ENCODE measurements around the gene CBLN3. TPM values are rescaled to one million over a fixed set of nuclear protein-coding genes. Genes with fewer than 3 reads are reported as not detected.

Gene CBLN3
- total and polyA plus RNA-seq, 2 of the 4 experiments (the other 2 are of a cell fraction): 0.72 to 4.5 TPM

DNA sequence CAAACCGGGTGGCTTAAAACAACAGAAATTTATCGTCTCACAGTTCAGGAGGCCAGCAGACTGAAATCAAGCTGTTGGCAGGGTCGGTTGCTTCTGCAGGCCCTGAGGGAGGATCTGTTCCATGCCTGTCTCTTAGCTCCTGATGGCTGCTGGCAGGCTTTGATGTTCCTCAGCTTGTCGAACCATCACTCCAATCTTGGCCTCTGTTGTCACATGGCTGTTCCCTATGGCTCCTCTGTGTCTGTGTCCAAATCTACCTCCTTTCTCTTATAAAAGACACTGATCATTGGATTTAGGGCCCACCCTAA lies 47.5 kb downstream of the CBLN3 start:
- POLR2A ChIA-PET (ENCODE audit: unreplicated experiment): no interaction called here
- 35% methylated on average over 2 of the region's 4 CpGs; no CpG with 5 or more reads in 1 of the 2 experiments for WGBS, 2 experiments (ENCODE audit: extremely low coverage in 2 of 2, insufficient read length in 1 of 2)

More for the DNA sequence above, 47.5 kb downstream of the CBLN3 start:
- no peak overlapping the region for H3K4ac ChIP-seq (ENCODE audit: low read depth, low read length)
- H2AK9ac ChIP-seq (replicated peaks; ENCODE audit: low read depth, low read length, poor library complexity): no peak overlapping the region
- dilution Hi-C loops (cut with HindIII; ENCODE audit: low sequenced_read_pairs, unreplicated experiment): no loop called here
- H3K56ac ChIP-seq (ENCODE audit: extremely low read depth, insufficient read depth, low read length): no peak overlapping the region
- no peak overlapping the region for H3K9ac ChIP-seq (ENCODE audit: low read depth, low read length)
- no peak overlapping the region for H2BK20ac ChIP-seq (ENCODE audit: low read depth, low read length)
- no peaks in the 10 kb centered on the region; the same call in 1 of the 2 replicates for H3K4me1 ChIP-seq (ENCODE audit: control insufficient read depth, insufficient read depth, low read length)
- H2AFZ ChIP-seq (replicated peaks; ENCODE audit: low read length, poor library complexity): no peak overlapping the region
- no peak overlapping the region for H4K5ac ChIP-seq (ENCODE audit: low read depth, low read length)
- TF ChIP-seq FOS (IDR thresholded peaks at IDR 0.05; ENCODE audit: low read depth, low read length): no peak
- peaks cover 8% of the 10 kb centered on the region for H3K27me3 ChIP-seq (ENCODE audit: control insufficient read depth, insufficient read depth, low read length)
- H2BK5ac ChIP-seq (ENCODE audit: low read depth, low read length, poor library complexity, severe bottlenecking): no peak overlapping the region
- no TSS peak for BruUV-seq (replicated peaks)
- H4K20me1 ChIP-seq (ENCODE audit: insufficient read depth, low read length): 0 out of 2 replicates have a peak, but pooled peaks cover 3% of the 10 kb centered on the region
- H4K91ac ChIP-seq (ENCODE audit: insufficient read depth, low read depth, low read length): no peak overlapping the region
- H3K27ac ChIP-seq (ENCODE audit: insufficient read depth, low read length): no peak overlapping the region
- no peak overlapping the region for H3K18ac ChIP-seq (ENCODE audit: low read depth, low read length)
- ATAC-seq (ENCODE audit: low read depth): no peak
- H3K14ac ChIP-seq (replicated peaks; ENCODE audit: low read depth, low read length): no peak overlapping the region
- no peak overlapping the region for H2BK120ac ChIP-seq (ENCODE audit: low read depth, low read length)
- intact Hi-C loops (cut with micrococcal nuclease): no loop called here
- H3K4me2 ChIP-seq (ENCODE audit: low read depth, low read length): no peak overlapping the region
- H3K23ac ChIP-seq (ENCODE audit: low read depth, low read length): no peak overlapping the region
- in situ Hi-C loops (cut with MboI; ENCODE audit: low sequenced_read_pairs): no loop called here
- H3K36me3 ChIP-seq (ENCODE audit: control insufficient read depth, insufficient read depth, low read length): peaks cover 13% of the 10 kb centered on the region
- peaks cover 6% of the 10 kb centered on the region for H3K9me1 ChIP-seq (ENCODE audit: insufficient read depth, low read length)
- no peaks in the 10 kb centered on the region for H3K79me1 ChIP-seq (ENCODE audit: low read depth in 1 of 2, low read length in 2 of 2)
- CTCF ChIA-PET: no interaction called here
- H4K8ac ChIP-seq (ENCODE audit: low read depth in 2 of 2, low read length in 2 of 2): no peak overlapping the region
- no peak overlapping the region for H3K4me3 ChIP-seq (ENCODE audit: insufficient read depth, low read depth, low read length)
- no peak overlapping the region for H2AK5ac ChIP-seq (ENCODE audit: low read depth, low read length)
- H3K9me3 ChIP-seq (ENCODE audit: control insufficient read depth, insufficient read depth, low read length): no peaks in the 10 kb centered on the region
- no peak for DNase-seq
- H2BK15ac ChIP-seq (ENCODE audit: low read depth, low read length): no peak overlapping the region

Data from IMR-90 (cell line).